ENCODE data around the gene ARMC10. TPM values are rescaled to one million over a fixed set of nuclear protein-coding genes. Genes with fewer than 3 reads are reported as not detected.
A peak's percentile ranks its signal among the peaks of the same experiment; 100 is the strongest.

Gene ARMC10
- total and polyA plus RNA-seq, 9 of the 15 experiments (the other 6 are each of a cell fraction or from before 2014, with no cell fraction given) = 17.0 to 113 (median 72.6) TPM

GRCh38 chr7:103124429-103124979 is 49.6 kb downstream of the ARMC10 start:
- no peaks in the 10 kb centered on the region for H3K79me2 ChIP-seq (ENCODE audit: control insufficient read depth, insufficient read depth, low read length)
- POLR2A ChIA-PET = interaction anchor here (0.7 kb wide), 1 partner anchor 32 kb away, joined by 3 read pairs; no protein-coding TSS in a partner anchor
- no peak overlapping the region for H3K4me2 ChIP-seq (ENCODE audit: insufficient read depth, low read length)
- intact Hi-C loops (cut with micrococcal nuclease) (no loop called here), in situ Hi-C loops (cut with MboI) (no loop called here)
- no peak for DNase-seq (ENCODE audit: extremely low read depth in 1 of 4, low spot score in 3 of 4)
- H2AFZ ChIP-seq (ENCODE audit: low read depth, low read length) = no peak overlapping the region
- TF ChIP-seq ZNF511 (CRISPR knock-in tag; IDR thresholded peaks at IDR 0.05) (no peak), ESRRA (IDR thresholded peaks at IDR 0.05; ENCODE audit: borderline replicate concordance, low read depth) (peak; percentile 56; the same call in 1 of the 2 replicates)
- H3K36me3 ChIP-seq (ENCODE audit: control insufficient read depth, insufficient read depth, low read length) = peaks cover 33% of the 10 kb centered on the region
- no peaks in the 10 kb centered on the region for H3K9me3 ChIP-seq (replicated peaks; ENCODE audit: control insufficient read depth, insufficient read depth, low read depth, low read length)
- 0 out of 2 replicates have a peak, but pooled peaks cover 4% of the 10 kb centered on the region for H4K20me1 ChIP-seq (replicated peaks; ENCODE audit: control insufficient read depth, insufficient read depth, low read length)
- H3K9ac ChIP-seq (ENCODE audit: insufficient read depth in 1 of 2, low read depth in 2 of 2, low read length in 2 of 2) = no peak overlapping the region
- H3K9me1 ChIP-seq (ENCODE audit: control insufficient read depth, insufficient read depth, low read length) = no peaks in the 10 kb centered on the region
- no peak for ATAC-seq
- FAIRE-seq = no peak
- H3K27me3 ChIP-seq (ENCODE audit: control insufficient read depth in 2 of 2, insufficient read depth in 2 of 2, low read length in 2 of 2) = no peaks in the 10 kb centered on the region
- no peak overlapping the region for H3K27ac ChIP-seq (ENCODE audit: extremely low read depth, low read depth, low read length)
- H3K4me1 ChIP-seq (replicated peaks in 1 of 2; ENCODE audit: control insufficient read depth in 2 of 2, insufficient read depth in 2 of 2, low read length in 2 of 2) = peaks cover 14 to 35% of the 10 kb centered on the region in 2 experiments
- CTCF ChIA-PET (ENCODE audit: low intra/inter-chr PET ratio) = no interaction called here
- WGBS (ENCODE audit: insufficient coverage, low coverage, missing lambda C conversion rate) = 72% methylated on average over 6 of the region's 6 CpGs
- H3K4me3 ChIP-seq = no peak overlapping the region
- no TSS peak for BruUV-seq (replicated peaks)

DNA sequence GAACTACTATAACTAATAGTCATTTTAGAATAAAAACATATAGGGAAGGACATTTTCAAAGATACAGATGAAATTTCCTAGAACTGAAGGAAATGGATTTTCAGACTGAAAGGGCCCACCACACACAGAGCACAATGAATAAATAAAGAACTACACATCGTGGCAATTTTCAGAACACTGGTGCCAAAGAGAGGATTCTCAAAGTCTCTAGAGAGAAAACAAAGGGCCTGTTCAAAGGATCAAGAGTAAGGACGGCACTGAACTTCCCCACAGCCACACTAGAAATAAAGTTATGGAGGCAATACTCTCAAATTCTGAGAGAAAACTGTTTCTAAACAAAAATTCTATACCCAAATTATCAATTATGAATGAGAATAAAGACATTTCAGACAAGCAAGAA is 52.1 kb downstream of the ARMC10 start:
- in situ Hi-C loops (cut with MboI) (no loop called here), intact Hi-C loops (cut with micrococcal nuclease) (no loop called here)
- H3K27ac ChIP-seq (ENCODE audit: extremely low read depth, low read depth, low read length) = no peak overlapping the region
- H3K79me2 ChIP-seq (ENCODE audit: control insufficient read depth, insufficient read depth, low read length) = no peaks in the 10 kb centered on the region
- no peak for ATAC-seq
- ChIA-PET POLR2A (interaction anchor here (0.9 kb wide), 1 partner anchor 22 kb away, joined by 6 read pairs; the partner anchor contains the start of gene NAPEPLD), CTCF (ENCODE audit: low intra/inter-chr PET ratio) (no interaction called here)
- no peaks in the 10 kb centered on the region for H3K9me1 ChIP-seq (ENCODE audit: control insufficient read depth, insufficient read depth, low read length)
- no peak overlapping the region for H3K4me3 ChIP-seq
- no peak overlapping the region for H3K9ac ChIP-seq (ENCODE audit: insufficient read depth in 1 of 2, low read depth in 2 of 2, low read length in 2 of 2)
- FAIRE-seq = no peak
- no peak for DNase-seq (ENCODE audit: extremely low read depth in 1 of 4, low spot score in 3 of 4)
- H3K27me3 ChIP-seq (ENCODE audit: control insufficient read depth in 2 of 2, insufficient read depth in 2 of 2, low read length in 2 of 2) = no peaks in the 10 kb centered on the region
- H4K20me1 ChIP-seq (replicated peaks; ENCODE audit: control insufficient read depth, insufficient read depth, low read length) = no peaks in the 10 kb centered on the region
- no peak overlapping the region for H2AFZ ChIP-seq (ENCODE audit: low read depth, low read length)
- 54% methylated on average over 2 of the region's 2 CpGs for WGBS (ENCODE audit: insufficient coverage, low coverage, missing lambda C conversion rate)
- peaks cover 3 to 10% of the 10 kb centered on the region in 2 experiments; a peak in 4 of 5 replicates for H3K4me1 ChIP-seq (replicated peaks in 1 of 2; ENCODE audit: control insufficient read depth in 2 of 2, insufficient read depth in 2 of 2, low read length in 2 of 2)
- H3K4me2 ChIP-seq (ENCODE audit: insufficient read depth, low read length) = no peak overlapping the region
- TF ChIP-seq MITF (IDR thresholded peaks at IDR 0.05) (no peak), ZNF354B (CRISPR knock-in tag; IDR thresholded peaks at IDR 0.05) (no peak), GATA2 (CRISPR knock-in tag; IDR thresholded peaks at IDR 0.05) (no peak), HNRNPUL1 (IDR thresholded peaks at IDR 0.05; ENCODE audit: low read length) (no peak), CSDE1 (IDR thresholded peaks at IDR 0.05) (no peak), ZNF217 (CRISPR knock-in tag; IDR thresholded peaks at IDR 0.05) (no peak)
- TF ChIP-seq, protein P1, sequence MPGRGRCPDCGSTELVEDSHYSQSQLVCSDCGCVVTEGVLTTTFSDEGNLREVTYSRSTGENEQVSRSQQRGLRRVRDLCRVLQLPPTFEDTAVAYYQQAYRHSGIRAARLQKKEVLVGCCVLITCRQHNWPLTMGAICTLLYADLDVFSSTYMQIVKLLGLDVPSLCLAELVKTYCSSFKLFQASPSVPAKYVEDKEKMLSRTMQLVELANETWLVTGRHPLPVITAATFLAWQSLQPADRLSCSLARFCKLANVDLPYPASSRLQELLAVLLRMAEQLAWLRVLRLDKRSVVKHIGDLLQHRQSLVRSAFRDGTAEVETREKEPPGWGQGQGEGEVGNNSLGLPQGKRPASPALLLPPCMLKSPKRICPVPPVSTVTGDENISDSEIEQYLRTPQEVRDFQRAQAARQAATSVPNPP (IDR thresholded peaks at IDR 0.05; ENCODE audit: borderline replicate concordance, insufficient read depth, insufficient read length) = no peak
- no peaks in the 10 kb centered on the region for H3K9me3 ChIP-seq (replicated peaks; ENCODE audit: control insufficient read depth, insufficient read depth, low read depth, low read length)
- no TSS peak for BruUV-seq (replicated peaks)
- peaks cover 27% of the 10 kb centered on the region for H3K36me3 ChIP-seq (ENCODE audit: control insufficient read depth, insufficient read depth, low read length)

Measured in K562 (cell line).